GM12873 (cell line): ENCODE measurements around the gene DRGX.

Experiments
- CTCF ChIP-seq: IDR thresholded peaks from 2 replicates; pipeline ENCODE4 v1.5.1; 2012; ENCODE audit warnings: low read depth, mild to moderate bottlenecking, moderate library complexity, low read length, control low read depth; ENCODE audit not compliant: insufficient read depth; ENCODE audit errors: missing control alignments

The DRGX gene

GRCh38 chr10:49370326-49371100 lies 25.4 kb downstream of the DRGX start:
- no peak for TF ChIP-seq CTCF

DNA sequence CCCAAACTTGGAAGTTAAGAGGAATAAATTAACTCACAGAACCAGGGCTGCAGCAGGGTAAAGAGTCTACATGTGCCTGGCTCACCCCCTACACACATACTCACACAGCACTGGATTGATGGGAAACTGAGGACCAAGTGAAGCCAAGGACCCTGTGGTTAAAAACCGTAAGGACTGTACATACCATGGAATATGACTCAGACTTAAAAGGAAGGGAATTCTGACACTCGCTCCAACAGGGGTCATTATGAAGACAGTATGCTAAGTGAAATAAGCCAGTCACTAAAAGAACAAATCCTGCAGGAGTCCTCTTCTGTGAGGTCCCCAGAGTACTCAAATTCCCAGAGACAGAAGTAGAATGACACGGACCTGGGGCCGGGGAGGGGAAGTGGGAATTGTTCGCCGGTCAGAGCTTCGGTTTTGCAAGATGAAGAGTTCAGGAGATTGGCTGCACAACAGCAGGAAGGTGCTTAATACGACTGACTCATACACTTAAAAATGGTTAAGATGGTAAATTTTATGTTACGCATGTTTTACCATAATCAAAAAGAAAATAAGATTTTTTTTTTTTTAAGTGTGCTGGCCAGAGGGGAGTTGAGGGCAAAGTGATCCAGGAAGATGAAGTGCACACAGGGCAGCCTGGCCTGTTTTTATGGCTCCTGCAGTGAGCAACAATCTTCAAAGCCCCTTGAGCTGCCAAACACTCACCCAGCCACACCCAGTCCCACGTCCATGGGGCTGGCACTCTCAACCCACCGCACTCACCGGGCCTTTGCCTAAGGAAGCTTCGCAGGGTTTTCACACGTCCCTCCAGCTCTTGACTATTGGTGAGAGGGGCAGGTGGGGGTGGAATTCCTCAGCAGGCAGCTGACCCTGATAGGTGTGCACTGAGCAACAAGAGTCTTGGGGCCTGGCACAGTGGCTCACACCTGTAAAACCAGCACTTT lies 26.4 kb downstream of the DRGX start:
- TF ChIP-seq CTCF: no peak

GRCh38 chr10:49368256-49368655 lies 27.6 kb downstream of the DRGX start:
- no peak for TF ChIP-seq CTCF

DNA sequence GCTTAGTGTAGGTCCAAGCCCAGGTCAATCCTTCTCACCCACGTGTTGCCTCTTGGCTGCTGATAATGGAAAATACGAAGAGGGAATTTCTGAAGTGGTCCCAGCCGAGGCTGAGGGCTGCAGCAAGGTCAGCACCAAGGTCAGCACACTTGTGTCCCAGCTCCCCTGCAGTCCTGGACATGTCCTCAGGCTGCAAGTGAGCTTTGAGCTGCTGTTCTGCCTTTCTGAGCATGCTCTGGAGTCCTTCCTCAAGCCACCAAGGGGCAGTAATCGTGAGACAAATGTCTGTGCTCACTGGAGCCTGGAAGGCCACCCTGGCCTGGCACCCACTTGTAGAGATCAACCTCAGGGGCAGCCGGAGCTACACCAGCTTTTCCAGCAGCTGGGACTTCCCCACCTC lies 28.3 kb downstream of the DRGX start:
- TF ChIP-seq CTCF: no peak

DNA sequence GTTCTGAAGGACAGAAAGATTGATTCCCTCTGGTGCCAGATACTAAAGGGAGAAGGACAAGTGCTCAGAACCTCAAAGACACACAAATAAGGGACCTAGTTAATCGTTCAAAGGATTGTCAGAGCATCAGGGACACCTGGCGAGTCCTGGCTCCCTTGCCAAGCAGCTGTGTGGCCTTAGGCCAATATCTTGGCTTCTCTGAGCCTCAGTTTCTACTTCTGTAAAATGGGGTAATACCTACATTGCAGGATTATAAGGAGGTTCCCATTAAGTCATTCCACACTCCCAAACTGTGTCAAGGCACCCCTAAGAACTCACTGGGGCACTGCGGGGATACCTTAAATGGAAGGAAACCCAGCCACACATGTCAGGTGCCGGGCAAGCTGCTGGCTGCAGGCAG lies 29.4 kb downstream of the DRGX start:
- TF ChIP-seq CTCF: no peak

DNA sequence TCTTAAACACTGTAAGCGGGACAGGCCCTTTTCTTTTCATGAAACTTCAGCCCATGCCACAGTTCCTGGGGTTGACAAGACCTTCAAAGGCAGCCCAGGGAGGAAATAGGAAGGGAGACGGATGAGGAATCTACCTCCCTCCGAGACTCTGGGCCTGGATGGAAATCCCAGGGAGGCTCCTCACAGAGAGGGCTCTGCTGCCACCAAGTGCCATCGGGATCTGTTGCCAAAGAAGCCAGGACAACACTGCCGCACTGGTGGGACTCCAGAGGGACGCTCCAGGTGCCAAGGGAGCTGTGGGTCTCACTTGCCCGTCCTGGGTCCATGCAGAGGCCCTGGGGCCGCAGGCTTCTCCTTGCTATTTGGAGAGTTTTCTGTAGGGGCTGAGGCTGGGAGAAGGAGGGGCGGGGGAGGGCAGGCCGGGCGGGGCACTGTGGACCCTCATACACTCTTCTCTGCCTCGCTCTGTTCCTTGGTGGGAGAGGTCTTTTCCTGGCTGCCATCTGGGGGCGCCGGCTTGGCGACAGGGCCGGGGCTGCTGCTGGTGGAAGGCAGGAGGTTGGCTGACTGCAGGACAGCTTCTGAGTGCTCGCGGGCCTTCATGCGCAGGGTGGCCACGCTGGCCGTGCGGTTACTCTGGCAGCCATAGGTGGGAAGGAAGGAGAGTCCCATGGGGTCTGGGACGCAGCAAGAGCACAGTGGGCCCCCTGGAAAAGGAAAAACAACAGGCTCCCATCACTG lies 30.0 kb downstream of the DRGX start:
- TF ChIP-seq CTCF: no peak

GRCh38 chr10:49365275-49365674 lies 30.6 kb downstream of the DRGX start:
- TF ChIP-seq CTCF: no peak
